Bronchial epithelial cell (primary cell): ENCODE results near the gene NPVF. TPM values are rescaled to one million over a fixed set of nuclear protein-coding genes. Genes with fewer than 3 reads are reported as not detected.
A peak's percentile ranks its signal among the peaks of the same experiment; 100 is the strongest.

Experiments
- DNase-seq: peaks from one replicate; pipeline ENCODE4 v3.0.0-alpha.2; 2010; ENCODE audit warnings: low read depth
- FAIRE-seq: peaks from 2 replicates; lab custom pipeline; 2011; peaks lifted over from hg19 to GRCh38; lab: Jason Lieb, UNC
- H3K27me3 ChIP-seq: 2 replicates; pipeline ENCODE4 v1.5.1; 2011; ENCODE audit warnings: low read length; ENCODE audit not compliant: control insufficient read depth, insufficient read depth
- H3K36me3 ChIP-seq: 2 replicates; pipeline ENCODE4 v1.5.1; 2011; ENCODE audit warnings: low read length; ENCODE audit not compliant: control insufficient read depth, insufficient read depth
- H3K4me3 ChIP-seq: 2 replicates; pipeline ENCODE4 v1.5.1; 2011; ENCODE audit warnings: mild to moderate bottlenecking, low read depth, low read length, control low read depth
- total RNA-seq: library from RNA; depleted of rRNA; stranded (reverse); fragments of >200 nt; gene quantifications from 2 replicates; pipeline ENCODE4 v1.2.1, GENCODE V29; 2014
- TF ChIP-seq, protein P1 (sequence below): IDR thresholded peaks from 2 replicates; pipeline ENCODE4 v1.5.1; 2011; ENCODE audit warnings: mild to moderate bottlenecking, moderate library complexity, low read length, control low read depth, inconsistent platforms; ENCODE audit not compliant: insufficient read depth, severe bottlenecking

NPVF gene
- total RNA-seq, 1 donor from 2014 or later = not detected

DNA sequence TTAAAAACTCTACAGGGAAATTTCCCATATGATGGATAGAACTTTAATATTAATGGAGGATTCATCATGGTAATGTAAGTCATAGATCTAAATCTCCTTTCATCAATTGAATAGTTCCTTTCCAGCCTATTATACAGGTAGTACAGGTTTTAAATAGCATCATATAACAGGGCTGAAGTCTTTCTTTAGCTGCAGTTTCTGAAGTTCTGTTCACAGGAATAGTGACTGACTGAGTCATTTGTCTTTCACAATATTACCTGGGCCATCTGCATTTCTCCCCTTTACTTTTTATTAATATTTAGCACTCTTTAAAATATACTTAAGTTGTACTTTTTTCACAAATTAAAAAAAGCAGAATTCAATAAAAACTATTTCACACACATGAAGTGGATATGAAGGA, 12.6 kb upstream of the NPVF start:
- FAIRE-seq (no peak), DNase-seq (peak; percentile 37)
- H3K36me3 ChIP-seq = no peaks in the 10 kb centered on the region
- H3K4me3 ChIP-seq = no peak overlapping the region
- TF ChIP-seq, protein P1, sequence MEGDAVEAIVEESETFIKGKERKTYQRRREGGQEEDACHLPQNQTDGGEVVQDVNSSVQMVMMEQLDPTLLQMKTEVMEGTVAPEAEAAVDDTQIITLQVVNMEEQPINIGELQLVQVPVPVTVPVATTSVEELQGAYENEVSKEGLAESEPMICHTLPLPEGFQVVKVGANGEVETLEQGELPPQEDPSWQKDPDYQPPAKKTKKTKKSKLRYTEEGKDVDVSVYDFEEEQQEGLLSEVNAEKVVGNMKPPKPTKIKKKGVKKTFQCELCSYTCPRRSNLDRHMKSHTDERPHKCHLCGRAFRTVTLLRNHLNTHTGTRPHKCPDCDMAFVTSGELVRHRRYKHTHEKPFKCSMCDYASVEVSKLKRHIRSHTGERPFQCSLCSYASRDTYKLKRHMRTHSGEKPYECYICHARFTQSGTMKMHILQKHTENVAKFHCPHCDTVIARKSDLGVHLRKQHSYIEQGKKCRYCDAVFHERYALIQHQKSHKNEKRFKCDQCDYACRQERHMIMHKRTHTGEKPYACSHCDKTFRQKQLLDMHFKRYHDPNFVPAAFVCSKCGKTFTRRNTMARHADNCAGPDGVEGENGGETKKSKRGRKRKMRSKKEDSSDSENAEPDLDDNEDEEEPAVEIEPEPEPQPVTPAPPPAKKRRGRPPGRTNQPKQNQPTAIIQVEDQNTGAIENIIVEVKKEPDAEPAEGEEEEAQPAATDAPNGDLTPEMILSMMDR = no peak
- no peaks in the 10 kb centered on the region for H3K27me3 ChIP-seq

DNA sequence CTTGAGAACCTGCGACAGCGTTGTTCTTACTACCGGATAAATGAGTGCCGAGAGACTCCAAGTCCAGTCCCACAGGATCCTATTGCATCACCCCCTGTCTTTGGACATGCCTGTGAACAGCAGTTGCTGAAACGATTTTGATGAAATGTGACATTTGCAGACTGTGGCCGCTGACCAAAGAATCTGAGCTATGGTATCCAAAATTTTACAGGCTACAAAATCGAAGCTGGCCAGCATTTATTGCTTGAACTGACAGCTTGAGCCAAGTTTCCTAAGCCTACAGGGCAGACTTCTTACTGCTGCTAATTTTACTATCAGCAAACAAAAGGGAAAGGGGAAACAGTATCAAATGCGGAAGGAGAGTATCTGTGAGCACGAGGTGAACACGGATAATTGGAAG, 12.1 kb upstream of the NPVF start:
- H3K36me3 ChIP-seq = no peaks in the 10 kb centered on the region
- no peaks in the 10 kb centered on the region for H3K27me3 ChIP-seq
- TF ChIP-seq, protein P1 = no peak
- no peak overlapping the region for H3K4me3 ChIP-seq
- no peak for DNase-seq
- no peak for FAIRE-seq

DNA sequence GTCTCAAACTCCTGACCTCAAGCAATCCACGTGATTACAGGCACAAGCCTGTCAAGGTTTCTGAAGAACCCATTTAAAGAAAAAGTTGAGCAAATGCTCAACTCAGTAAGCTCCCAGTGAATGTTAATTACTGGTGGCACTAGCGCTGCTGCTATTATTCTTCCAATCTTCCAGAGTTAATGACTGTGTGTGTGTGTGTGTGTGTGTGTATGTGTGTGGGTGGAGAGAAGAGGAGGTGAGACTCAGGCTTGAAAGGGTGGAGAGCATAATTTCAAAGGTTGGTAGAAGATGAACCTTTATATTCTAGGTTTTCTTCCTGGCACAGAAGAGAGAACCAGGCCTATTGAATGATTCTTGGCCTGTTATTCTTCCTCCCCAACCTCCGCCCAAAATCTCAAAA, 11.6 kb upstream of the NPVF start:
- Histone ChIP-seq H3K36me3 (no peaks in the 10 kb centered on the region), H3K27me3 (no peaks in the 10 kb centered on the region), H3K4me3 (no peak overlapping the region)
- FAIRE-seq = no peak
- no peak for DNase-seq
- TF ChIP-seq, protein P1 = no peak

DNA sequence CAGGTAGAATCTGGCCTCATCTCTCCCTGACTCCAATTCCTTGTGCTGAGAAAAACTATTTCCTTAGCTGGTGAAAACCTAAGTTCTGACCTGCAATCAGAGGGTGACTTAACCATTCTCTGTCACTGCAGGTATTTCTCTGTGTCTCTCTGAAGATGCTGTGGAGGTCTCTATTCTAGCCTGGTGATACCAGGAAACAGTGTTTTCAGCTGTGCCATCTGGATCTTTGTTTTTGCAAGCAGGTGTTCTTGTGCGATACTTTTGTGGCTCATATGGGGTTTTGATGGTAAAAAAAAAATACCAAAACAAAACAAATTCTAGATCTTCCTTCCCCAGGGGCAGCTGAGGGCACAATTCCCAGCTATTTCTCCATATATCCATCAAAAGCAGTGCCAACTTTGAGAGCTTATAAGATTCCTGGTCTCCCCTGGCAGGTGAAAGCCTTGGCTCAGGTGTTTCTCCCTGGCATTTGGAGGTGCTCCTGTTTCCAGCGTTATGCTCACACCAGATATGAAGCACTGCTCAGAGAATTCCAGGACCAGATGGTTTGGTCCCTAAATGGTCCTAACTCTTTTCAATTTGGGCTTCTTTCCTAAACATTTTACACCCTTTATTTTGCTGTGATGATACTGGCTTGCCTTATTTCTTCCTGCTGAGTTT, 9.9 kb upstream of the NPVF start:
- TF ChIP-seq, protein P1 = no peak
- DNase-seq (no peak), FAIRE-seq (no peak)
- Histone ChIP-seq H3K27me3 (no peaks in the 10 kb centered on the region), H3K4me3 (no peak overlapping the region), H3K36me3 (no peaks in the 10 kb centered on the region)

DNA sequence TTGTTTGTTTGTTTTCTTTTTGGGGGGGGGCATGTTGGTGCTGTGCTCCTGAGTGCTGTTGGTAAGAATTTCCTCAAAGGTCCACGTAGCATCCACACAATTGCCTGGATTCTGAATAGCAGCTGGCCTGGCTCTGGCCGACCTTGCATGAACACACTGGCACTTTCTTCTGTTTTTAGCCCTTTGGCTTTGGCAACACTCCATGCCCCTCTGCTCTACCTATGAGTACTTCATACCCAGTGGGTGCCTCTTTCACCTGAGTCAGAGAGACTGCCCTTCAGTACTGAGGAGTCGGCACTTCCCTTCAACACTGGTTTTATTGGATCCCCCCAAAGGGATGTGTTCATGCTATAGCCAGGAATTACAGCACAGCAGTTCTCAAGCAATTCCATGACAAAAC, 7.2 kb upstream of the NPVF start:
- Histone ChIP-seq H3K36me3 (no peaks in the 10 kb centered on the region), H3K27me3 (no peaks in the 10 kb centered on the region), H3K4me3 (no peak overlapping the region)
- DNase-seq = no peak
- FAIRE-seq = no peak
- TF ChIP-seq, protein P1 = no peak

DNA sequence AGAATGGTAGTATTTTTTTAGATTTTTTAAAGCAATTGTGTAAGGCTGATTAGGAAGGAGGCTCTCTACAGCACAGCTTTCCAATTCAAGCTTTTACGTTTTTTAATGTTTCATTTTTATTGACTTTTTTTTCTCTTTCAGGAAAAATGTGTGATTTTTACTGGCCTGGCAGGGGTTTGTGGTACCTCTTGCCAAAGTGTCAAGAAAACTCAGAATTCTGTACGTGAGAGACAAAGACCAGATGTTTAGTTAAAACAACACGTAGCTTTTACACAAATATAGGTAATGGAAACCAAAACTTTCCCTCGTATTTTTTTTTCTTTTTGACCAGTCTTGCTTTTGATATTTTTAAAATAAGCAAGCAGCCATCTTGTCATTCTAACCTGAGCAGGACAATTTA, 6.0 kb upstream of the NPVF start:
- TF ChIP-seq, protein P1 = no peak
- Histone ChIP-seq H3K4me3 (no peak overlapping the region), H3K27me3 (no peaks in the 10 kb centered on the region), H3K36me3 (no peaks in the 10 kb centered on the region)
- DNase-seq = no peak
- no peak for FAIRE-seq
